G401.6 (cell line): ENCODE results near the gene OMA1.
A peak's percentile ranks its signal among the peaks of the same experiment; 100 is the strongest.
"Not testable (repeated sequence)": the region's sequence is repeated elsewhere in the genome, so short reads cannot be mapped to it uniquely, and the experiment has no call there.

Source experiments
- FAIRE-seq: peaks from 2 replicates; lab custom pipeline; 2012; peaks lifted over from hg19 to GRCh38; lab: Jason Lieb, UNC

Gene OMA1

DNA sequence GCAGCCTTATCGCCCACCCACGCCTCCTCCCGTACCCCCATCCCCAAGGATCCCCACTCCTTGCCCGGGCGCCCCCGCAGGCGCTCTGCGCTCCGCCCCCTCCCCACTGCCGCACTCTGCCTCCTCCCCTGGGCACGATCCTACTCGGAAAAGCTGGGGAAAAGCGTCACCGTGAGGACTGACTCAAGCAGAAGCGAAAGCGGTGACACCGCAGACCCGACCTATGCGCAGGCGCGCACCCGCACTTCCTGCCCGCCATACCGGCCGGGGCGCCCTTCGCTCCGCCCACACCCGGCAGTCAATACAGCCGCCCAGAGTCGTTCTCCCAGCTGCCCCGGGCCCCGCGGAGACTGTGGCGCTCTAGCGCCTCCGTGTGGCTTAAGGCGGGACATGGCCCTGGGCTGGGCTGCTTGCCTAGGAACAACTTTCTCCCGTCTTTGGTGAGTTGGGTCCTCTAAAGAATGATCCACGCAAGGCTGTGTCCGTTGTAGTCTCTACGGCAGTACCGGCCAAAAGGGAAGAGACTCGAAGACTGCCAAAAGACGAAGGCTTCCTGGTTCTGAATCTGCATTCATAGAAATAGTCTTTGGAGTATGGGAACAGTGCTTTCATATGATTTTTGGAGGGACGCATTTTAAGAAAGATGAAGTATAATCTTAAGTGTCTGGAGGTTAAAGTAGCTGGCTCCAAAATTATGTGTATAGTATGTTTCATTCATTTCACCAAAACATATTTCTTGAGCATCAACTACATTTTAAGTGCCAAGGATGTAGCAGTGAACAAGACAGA, at the start of gene OMA1:
TSS of gene OMA1 (minus strand) at position 207 of the 789 bp plus-strand sequence. CDS start 7,432 bp downstream, outside the sequence.
- peak; percentile 95 for FAIRE-seq

DNA sequence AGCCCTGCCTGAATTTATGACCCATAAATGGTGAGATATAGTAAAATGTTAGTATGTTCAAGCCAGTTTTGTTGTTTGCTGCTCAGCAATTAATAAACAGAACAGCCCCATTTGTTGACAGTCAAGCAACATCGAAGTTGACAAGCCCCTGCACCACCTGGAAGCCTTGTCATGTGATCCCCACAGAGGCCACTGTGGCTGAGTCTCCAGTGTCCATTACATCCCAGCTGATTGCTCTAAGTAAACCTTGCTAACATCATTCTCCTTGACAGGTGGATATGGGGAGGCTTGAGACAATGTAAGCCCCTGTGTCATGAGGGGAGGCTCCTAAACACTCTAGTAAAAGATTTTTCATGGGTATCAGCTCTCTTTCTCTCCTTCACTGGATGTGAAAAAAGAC, 48.0 kb upstream of the OMA1 start:
- no peak for FAIRE-seq

DNA sequence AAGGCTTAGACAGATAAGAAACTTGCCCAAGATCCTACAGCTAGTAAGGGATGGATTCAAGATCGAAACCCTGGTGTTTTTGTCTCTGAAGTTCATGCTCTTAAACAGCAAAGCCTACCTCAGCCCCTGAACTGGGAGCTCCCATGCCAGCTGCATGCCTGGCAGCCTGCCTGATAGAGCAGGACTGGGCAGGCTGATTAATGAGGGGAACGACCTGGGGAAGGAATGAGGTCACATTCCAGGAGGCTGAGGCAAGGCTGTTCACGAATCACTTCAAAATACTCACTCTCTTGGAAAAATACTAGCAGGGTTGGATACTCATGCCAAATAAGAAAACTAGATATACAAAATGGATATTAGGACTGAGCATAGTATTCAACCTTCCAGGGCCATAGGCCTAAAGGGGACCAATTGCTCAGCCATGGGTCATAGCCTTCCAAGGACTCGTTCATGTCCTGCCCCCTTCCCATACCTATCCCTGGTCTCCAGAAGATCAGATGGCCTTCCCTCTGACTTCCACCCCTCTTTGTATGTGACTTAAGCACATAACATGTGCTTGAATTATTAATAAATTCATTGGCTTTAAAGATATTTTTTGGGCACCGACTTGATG, 46.1 kb upstream of the OMA1 start:
- no peak for FAIRE-seq

DNA sequence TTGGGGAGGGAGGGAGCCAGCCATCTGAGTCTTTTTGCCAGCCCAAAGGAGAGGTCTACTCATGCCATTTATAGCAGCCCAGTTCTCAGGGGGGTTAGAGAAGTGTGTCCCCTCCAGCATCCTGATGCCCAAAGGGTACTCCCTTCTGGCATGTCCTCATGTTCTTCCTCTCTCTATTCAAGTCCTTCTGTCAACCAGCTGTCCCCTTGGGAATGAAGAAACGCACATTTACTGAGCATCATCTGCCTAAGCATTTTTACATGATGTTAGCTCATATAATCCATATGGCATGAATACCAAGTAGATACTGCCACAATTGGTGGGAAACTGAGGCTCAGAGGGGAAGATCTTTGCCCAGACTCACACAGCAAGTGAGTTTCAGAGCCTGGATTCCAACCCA, 45.3 kb upstream of the OMA1 start:
- no peak for FAIRE-seq

DNA sequence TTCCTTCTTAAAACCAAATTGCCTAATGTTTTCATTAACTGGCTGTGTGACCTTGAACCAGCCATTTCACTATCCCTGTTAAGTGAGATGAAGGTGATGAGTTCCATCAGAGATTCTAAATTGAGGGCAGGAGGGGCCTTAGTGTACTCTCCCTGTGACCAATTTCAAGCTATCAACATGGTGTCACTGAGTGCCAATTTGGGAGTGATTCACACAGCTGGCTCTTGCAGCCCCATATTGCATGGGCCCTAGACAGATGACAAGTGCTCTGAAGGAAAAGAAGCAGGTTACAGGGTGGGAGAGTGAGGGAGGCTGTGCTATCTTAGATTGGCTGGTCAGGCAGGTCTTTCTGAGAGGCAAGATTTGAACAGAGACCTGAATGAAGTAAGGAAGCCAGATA, 43.5 kb upstream of the OMA1 start:
- FAIRE-seq: no peak

DNA sequence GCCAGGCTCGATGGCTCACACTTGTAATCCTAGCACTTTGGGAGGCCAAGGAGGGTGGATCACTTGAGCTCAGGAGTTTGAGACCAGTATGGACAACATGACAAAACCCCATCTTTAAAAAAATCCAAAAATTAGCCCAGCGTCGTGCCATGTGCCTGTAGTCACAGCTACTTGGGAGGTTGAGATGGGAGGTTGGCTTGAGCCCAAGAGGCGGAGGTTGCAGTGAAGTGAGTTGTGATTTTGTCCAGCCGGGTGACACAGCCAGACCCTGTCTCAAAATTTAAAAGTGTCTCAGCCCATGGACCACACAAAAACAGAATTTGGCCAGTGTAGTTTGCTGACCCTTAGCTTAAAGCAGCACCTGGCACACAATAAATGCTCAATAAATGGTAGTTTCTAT, 41.9 kb upstream of the OMA1 start:
- no peak for FAIRE-seq

DNA sequence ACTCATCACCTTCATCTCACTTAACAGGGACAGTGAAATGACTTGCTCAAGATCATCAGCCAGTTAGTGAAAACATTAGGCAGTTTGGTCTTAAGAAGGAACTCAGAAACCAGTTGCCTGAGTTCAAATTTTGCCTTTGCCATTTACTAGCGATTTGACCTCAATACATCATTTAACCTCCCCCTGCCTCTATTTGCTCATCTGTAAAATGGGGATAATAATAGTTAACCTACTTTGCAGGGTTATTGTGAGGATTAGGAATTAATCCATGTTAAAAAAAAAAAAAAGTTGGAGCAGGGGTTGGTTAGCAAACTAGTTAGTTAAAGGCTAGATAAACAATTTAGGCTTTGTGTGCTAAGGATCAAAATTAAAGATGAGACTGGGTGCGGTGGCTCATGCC, 41.1 kb upstream of the OMA1 start:
- FAIRE-seq: no peak

DNA sequence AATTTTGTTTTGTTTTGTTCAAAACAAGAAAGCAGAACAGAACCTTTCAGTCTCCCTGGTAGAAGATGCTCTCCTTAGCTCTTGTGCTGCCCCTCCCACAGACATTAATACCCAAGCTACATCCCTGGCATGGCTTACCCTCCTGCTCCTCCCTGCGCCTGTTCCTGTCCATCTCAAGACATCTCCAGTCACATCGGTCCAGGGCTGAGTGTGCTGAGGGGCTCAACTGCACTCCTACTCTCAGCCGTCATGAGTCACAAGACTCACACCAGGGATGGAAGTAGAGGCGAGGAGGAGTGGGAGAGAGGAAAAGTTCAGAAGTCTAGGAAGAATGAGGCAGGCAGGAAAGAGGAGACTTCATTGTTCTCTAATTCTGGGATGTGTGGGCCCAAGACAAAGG, 39.7 kb upstream of the OMA1 start:
- no peak for FAIRE-seq

DNA sequence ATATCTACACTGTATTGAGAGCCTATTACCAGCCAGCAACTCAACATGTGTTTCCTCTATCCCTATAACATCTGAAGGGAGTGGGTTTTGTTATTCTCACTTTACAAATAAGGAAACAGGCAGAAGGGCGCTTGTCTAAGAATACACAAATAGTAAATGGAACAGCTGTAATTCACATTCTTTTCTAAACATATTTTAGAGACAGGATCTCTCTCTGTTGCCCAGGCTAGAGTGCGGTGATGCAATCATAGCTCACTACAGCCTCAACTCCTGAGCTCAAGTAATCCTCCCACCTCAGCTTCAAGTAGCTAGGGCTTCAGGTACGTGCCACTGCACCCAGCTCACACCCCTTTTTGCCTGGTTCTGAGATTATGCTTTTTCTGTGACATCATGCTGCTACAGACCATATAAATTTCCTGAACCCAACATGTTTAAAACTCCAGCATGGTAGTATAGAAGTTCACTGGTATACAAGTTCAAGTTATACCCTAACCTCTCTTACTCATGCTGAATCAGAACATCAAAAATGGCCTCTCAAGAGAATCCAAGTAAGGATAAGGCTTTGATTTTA, 39.1 kb upstream of the OMA1 start:
- no peak for FAIRE-seq

DNA sequence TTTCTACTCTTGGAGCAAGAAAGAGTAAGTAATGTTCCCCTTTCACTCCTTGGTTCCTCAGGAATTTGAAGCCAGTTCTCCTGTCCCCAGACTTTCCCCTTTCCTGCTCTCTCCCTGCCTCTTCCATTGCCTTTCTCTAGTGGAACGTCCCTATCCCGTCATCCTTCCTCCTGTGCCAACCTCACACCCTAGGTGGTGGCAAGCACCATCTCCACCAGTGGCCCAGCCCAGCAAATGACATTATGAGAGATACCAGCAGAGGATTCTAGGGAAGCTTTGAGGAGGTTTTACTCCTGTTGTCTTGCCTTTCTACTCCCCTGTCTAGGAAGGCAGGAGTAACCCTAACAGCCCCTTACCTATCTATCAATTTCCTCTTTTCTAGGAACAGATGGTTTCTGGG, 38.6 kb upstream of the OMA1 start:
- no peak for FAIRE-seq

DNA sequence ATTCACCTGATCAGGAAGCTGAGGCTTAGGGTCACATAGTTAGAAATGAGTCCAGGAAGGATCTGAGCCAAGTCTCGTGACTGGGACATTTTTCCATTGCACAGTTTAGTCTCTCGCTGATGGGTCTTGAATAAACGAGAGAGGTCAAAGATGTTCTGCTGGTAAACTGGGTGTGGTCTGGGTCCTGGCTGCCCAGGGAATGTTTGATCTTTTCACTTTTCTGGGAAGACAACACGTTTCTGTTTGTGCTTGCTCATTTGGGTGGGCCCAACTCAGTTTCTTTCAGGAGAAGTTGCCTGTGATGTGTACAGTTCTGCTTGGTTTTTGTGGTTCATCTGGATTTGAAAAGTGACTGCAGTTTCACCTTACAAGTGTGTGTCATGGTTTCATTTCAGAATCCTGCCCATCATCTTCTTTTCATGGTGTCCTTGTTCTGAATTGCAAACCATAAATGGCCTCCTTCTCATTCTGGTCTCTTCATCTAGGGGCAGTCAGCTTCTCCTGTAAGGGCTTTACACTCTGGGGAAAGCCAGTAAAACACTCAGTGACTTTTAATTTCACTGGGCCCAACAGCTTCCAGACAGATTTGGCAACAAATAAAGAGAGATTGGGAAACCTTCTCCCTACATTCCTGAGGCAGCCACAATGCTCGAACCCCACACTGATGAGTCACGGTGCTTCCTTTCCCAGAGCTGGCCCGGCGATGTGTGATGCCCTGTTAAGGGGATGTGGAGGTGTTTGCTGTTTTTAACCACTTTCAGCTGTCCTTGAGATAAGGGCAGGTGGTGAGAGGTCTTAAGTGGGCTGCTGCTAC, 37.8 kb upstream of the OMA1 start:
- no peak for FAIRE-seq

DNA sequence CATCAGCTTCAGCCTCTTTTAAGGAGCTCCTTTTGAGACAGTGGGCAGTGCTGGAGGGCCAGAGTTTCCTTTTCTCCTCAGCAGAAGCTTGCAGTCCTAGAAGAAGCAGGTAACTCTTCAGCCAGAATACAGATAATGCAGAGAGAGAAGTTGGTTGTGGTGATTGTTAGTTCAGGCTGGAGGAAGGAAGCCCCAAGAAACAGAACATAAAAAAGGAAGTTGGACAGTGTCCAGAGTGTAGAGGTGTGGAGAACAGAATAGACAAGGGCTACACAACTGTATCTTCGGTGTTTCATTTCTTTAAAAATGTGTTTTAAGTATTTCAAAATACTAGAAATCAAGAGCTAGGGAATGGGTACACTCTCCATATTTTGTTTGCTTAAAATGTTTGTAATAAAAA, 37.0 kb upstream of the OMA1 start:
- FAIRE-seq: no peak

DNA sequence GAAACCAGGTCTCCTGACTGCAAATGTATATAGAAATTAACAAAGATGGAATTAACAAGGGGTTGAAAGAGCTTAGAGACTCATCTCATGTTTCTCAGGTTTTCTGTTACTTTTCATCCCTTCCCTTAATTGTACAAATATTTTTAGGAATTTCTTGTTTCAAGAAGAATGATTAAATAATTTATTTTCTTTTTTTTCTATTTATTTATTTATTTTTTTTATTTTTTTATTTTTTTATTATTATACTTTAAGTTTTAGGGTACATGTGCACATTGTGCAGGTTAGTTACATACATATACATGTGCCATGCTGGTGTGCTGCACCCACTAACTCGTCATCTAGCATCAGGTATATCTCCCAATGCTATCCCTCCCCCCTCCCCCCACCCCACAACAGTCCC, 35.6 kb upstream of the OMA1 start:
- FAIRE-seq: not testable (repeated sequence)

DNA sequence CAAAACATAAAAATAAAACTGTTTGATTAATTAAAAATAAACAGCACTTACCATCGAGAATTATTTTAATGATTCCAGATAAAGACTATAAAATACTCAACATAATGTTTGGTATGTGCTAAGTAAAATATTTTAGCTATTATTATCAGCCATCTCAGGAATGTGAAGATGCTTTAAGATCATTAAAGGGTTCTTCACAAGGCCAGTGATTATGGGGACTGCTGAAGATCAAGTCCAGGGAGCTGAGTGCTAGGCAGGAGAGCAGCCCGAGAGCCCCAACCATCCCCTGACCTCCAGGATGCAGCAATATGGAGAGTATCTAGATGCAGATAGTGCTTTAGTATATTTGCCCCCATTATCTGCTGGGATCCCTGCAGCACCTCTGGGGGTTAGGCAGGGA, 35.1 kb upstream of the OMA1 start:
- FAIRE-seq: no peak

DNA sequence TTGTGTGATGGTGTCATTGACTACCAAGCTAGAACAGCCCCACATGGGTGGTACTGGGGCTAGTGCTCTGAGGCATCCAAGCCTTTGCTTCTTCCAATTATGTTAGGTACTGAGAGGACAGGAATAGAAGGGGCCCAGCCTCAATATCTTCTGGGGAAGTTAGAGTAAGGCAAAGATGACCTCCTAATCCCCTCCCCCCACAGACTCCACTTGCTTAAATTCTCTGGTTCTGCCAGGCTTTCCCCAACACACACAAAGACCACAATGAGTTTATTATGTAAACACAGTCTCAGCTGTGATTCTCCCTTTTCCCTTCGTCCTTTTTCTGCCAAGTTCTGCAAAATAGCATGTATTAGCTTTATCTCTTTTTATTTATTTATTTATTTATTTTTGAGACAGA, 33.7 kb upstream of the OMA1 start:
- FAIRE-seq: no peak

DNA sequence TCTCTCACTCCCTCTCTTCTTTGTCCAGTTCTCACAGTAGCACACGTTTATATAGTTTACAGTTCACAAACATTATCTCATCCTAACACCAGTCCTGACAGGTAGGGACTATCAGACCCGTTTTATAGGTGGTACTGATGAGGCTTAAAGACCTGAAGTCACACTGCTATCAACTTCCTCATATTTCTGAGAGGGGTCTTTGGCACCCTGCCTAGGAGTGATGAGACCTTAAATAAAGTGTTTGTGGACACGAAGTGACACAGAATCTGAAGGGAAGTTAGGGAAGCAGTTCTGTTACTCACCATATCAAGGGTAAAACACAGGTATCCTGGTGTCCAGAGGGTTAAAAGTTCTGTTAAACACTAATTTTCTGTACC, 31.1 kb upstream of the OMA1 start:
- no peak for FAIRE-seq

DNA sequence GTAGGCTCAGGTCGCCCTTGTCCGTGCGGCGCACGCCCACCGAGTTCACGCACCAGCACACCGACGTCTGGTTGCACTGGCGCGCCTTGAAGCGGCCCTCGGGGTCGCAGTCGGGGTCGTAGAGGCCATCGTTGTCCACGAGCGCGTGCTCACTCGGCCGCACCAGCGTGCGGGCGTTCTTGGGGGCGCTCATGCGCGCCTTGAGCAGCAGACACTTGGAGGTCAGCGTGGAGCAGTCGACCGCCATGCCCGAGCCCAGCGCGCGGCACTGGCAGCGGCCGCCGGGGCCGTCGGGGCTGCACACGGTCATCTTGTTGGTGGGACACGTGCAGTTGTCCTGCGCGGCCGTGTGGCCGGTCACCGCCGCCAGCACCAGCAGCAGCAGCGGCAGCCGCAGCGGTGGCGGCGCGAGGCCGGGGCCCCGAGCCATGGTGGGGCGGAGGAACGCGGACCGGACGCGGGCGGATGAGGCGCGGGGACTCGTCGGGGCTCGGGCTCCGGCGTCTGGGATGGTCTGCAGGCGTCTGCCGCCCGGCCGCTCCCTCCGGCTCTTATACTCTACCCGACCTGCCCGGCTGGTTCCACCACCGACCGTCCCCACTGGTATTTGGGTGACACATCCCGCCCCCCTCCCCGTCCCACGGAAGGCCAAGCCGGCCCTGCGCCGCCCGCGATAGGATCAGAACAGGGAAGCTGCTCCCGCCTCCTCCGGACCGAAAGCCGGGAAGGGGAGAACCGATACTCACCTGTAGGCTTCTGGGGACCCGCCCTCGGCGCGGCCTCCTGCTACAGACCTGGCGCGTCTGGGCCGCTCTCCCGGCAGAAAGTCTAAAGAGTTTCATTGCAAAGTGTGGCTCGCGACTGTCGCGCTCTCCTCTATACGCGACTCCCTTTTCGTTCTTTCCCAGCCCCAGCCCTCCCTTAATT, 30.5 kb upstream of the OMA1 start, which contains the start of gene TACSTD2:
TSS of gene TACSTD2 (minus strand) at position 526 of the 927 bp plus-strand sequence. CDS start at position 430, 96 bp downstream.
- FAIRE-seq: no peak

DNA sequence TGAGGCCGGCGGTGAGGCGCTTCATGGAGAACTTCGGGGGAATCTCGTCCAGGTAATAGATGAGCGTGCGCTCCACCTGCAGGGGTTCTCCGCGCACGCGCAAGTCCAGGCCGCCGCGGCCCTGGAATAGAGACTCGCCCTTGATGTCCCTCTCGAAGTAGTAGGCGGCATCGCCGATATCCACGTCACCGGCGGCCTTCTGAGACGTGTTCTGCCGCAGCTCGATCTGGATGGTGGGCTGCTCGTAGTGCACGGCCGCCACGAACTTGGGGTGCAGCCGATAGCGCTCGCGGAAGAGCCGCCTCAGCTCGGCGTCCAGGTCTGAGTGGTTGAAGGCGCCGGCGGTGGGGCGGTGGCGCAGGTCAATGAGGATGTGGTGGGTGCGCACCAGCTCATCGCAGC, 29.8 kb upstream of the OMA1 start:
- no peak for FAIRE-seq

DNA sequence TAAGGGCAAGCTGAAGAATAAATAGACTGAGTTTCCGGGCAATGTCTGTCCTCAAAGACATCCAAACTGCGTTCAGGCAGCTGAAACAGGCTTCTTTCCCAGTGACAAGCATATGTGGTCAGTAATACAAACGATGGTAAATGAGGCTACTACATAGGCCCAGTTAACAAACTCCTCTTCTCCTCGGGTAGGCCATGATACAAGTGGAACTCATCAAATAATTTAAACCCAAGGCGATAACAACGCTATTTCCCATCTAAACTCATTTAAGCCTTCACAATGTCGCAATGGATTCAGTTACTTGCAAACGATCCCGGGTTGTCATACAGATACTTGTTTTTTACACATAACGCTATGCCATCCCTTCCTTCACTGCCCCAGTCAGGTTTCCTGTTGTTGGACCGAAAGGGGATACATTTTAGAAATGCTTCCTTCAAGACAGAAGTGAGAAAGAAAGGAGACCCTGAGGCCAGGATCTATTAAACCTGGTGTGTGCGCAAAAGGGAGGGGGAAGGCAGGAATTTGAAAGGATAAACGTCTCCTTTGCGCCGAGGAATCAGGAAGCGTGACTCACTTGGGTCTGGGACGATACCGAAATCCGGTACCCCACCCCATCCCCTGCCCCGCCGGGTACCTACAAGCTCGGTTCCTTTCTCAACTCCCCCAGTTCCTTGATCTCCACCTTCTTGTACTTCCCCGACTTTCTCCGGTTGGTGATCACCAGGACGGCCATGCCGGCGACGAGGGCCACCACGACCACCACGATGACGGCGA, 29.2 kb upstream of the OMA1 start:
- FAIRE-seq: no peak

DNA sequence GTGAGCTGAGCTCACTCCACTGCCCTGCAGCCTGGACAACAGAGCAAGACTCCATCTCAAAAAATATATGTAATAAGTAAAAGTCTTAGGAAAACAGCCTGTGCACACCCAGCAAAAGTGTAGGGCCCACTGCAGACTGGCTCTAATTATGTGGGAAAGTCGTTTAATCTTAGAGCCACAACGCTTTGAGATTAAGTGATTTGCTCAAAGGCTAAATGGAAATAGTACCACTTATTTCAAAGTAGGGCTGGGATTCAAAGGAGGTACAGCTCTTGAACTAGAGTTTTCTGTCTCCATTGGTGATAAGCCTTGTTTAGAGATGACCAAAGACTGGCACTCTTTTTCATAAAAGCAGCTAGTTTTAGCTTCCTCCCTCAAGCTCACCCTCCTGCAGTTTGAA, 28.3 kb upstream of the OMA1 start:
- FAIRE-seq: no peak
